ENCODE results near the gene ZNF540. TPM values are rescaled to one million over a fixed set of nuclear protein-coding genes. Genes with fewer than 3 reads are reported as not detected.
A peak's percentile ranks its signal among the peaks of the same experiment; 100 is the strongest.

Gene ZNF540
- total and polyA plus RNA-seq, 9 of the 15 experiments (the other 6 are each of a cell fraction or from before 2014, with no cell fraction given) = 0.20 to 0.95 (median 0.44) TPM

- TF ChIP-seq ZBTB40 (IDR thresholded peaks at IDR 0.05) = no peak
- TF ChIP-seq ZBTB40 (CRISPR knock-in tag; IDR thresholded peaks at IDR 0.05) = no peak
- no peak for TF ChIP-seq ZFX (CRISPR knock-in tag; IDR thresholded peaks at IDR 0.05)
- 0 out of 2 replicates have a peak, but pooled peaks have one; percentile 44 for TF ChIP-seq FOSL1 (tag; conservative IDR thresholded peaks at IDR 0.05)
- no peak for TF ChIP-seq MEF2A (IDR thresholded peaks at IDR 0.05; ENCODE audit: control insufficient read depth, low read depth, low read length)
- no peak for TF ChIP-seq TCF7 (IDR thresholded peaks at IDR 0.05; ENCODE audit: borderline replicate concordance)
- TF ChIP-seq MBD1 (CRISPR knock-in tag; IDR thresholded peaks at IDR 0.05) = peak; percentile 53; the same call in 1 of the 2 replicates
- TF ChIP-seq MNT (conservative IDR thresholded peaks at IDR 0.05) = peak in 1 of 2 experiments; percentile 55; a peak in 2 of 4 replicates
- TF ChIP-seq SMARCA4 (IDR thresholded peaks at IDR 0.05) = 0 out of 2 replicates have a peak, but pooled peaks have one; percentile 28
- no peak for TF ChIP-seq BRF1 (IDR thresholded peaks at IDR 0.05; ENCODE audit: borderline replicate concordance, extremely low read depth, insufficient read length)
- TF ChIP-seq MCM2 (IDR thresholded peaks at IDR 0.05; ENCODE audit: low read depth) = no peak
- TF ChIP-seq TARDBP (IDR thresholded peaks at IDR 0.05) = 0 out of 2 replicates have a peak, but pooled peaks have one; percentile 41
- TF ChIP-seq CREM (IDR thresholded peaks at IDR 0.05; ENCODE audit: low read depth) = 0 out of 2 replicates have a peak, but pooled peaks have one; percentile 30
- TF ChIP-seq NR2F6 (CRISPR knock-in tag; IDR thresholded peaks at IDR 0.05) = no peak
Measured at GRCh38 chr19:37594982-37595382, 306 bp downstream of the ZNF540 start (continued).

Data from K562 (cell line).